GM21529 (cell line): ENCODE results near the gene ADGRA3.
"Not testable (repeated sequence)": the region's sequence is repeated elsewhere in the genome, so short reads cannot be mapped to it uniquely, and the experiment has no call there.

Experiments used
- ATAC-seq: cut with Tn5 transposase; IDR thresholded peaks from one replicate; pipeline ENCODE4 v1.9.1; 2021; ENCODE audit not compliant: unreplicated experiment

ADGRA3 gene

DNA sequence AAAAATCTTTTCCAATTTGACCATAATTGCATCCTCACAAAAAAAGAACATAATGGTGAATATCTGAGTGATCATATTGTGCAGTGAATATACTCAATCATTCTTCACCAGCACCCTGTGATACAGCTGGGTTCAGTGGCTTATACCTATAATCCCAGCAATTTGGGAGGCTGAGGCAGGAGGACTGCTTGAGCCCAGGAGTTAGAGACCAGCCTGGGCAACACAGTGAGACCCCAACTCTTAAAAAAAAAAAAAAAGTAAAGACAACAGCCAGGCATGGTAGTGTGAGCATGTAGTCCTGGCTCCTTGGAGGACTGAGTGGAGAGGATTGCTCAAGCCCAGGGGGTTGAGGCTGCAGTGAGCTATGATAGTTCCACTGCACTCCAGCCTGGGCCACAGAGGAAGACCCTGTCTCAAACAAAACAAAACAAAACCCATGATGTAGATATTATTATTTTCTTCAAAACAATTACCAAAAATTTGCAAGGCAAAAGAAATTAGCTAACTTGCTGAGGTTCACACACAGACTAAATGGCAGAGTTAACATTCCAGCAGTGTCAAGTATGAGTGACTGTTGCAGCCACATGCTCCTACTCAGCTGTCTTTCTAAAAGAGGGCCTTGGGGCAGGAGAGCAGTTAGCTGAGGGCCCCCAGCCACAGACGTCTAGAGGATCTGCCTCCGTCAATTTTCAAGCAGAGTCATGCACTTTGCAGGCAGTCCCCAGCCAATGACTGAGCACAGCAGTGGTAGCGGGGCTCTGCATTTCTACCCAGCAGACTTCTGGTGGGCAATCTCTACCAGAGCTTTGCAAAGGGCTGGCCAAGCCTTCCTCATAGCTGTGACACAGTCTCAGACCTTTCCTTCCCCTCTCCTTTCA is 33.4 kb downstream of the ADGRA3 start:
- no peak for ATAC-seq

- ATAC-seq, result no peak
Measured at GRCh38 chr4:22480675-22481327, 35.1 kb downstream of the ADGRA3 start.

DNA sequence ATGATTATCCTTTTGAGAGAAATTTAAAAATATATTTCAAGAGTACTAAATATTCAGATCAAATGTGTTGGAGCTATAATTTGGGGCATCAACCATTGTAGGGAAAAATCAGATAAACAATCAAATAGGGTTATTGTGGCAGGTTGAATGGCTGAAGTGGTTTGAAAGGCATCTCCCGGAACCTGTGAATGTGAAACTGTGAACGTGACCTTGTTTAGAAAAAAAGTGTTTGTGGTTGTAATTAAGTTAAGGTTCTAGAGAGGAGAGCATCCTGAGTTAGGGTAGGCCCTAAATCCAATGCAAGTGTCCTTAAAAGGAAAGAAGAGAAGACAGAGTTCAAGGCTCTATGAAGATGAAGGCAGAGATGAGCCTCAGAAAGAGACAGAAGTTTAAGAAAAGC is 37.4 kb downstream of the ADGRA3 start:
- no peak for ATAC-seq

DNA sequence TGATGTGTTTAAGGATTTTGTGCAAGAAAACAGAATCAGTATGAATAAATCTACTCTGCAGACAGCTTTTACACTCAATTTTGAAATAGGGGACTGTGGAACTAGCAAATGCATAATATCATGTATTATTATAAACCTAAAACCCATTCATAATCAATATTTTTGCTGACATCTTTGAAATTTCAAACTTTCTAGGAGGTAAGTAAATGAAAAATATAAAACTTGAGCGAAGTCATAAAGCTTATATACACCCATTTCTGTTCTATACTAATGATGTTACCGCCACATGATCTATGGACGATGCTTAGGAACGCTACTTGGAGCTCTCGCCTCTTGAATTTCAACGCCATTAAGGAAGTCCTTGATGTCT is 38.1 kb downstream of the ADGRA3 start:
- ATAC-seq, result no peak

GRCh38 chr4:22477136-22477812 is 38.6 kb downstream of the ADGRA3 start:
- no peak for ATAC-seq

DNA sequence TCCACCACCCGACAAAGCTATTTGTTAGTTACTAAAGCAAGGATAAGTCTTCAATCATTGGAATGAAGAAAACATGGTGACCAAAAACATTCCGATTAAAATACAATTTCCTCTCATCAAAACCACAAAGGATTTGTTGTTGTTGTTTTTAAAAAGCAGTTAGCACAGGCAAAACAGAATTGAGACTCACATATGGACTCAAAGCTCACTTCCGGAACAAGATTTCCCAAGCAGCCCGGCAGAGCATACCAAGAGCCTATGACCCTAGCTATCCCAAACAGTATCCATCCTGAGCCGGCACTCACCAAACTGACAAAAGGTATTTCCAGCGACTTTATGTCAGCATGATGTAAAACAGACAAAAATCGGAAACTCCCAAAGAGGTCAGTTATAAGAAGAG is 39.9 kb downstream of the ADGRA3 start:
- no peak for ATAC-seq

DNA sequence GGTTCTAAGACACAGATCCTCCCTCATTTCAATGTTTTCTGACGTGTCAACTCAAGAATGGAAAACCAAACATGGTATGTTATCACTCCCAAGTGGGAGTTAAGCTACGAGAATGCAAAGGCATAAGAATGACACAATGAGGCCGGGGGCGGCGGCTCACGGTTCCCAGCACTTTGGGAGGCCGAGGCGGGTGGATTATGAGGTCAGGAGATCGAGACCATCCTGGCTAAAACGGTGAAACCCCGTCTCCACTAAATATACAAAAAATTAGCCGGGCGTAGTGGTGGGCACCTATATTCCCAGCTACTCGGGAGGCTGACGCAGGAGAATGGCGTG is 40.6 kb downstream of the ADGRA3 start:
- ATAC-seq, result not testable (repeated sequence)

DNA sequence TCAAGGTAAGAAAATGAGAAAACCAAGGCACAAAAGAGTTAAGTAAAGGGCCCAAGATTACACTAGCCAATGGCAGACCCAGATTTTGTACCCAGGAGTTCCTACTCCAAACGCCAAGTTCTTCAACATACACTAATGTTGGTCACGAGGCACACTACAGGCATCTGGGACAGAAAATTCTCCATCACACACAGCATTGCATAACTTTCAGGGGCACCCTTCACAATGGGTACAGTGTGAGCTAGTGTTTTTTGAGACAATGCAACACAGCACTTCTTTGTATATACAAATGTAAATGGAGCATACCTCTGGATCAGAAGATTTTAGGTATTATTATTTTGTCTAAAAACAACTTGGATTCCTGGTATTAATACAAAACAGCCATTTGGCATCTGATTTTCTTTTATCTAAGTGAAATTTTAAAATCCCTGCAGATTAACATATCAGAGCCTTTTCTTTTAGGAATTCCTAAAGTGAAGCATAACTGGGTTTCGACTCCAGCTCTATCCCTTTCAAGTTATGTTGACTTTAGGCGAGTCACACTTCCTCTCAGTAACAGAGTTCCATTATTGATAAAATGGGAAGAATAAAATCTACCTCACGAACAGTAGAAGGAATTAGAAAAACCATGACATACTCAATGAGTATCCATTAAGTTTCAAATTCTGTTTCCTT is 41.1 kb downstream of the ADGRA3 start:
- ATAC-seq, result no peak

- ATAC-seq, result no peak
Measured at GRCh38 chr4:22473268-22473667, 42.6 kb downstream of the ADGRA3 start.

GRCh38 chr4:22471999-22472461 is 43.8 kb downstream of the ADGRA3 start:
- ATAC-seq, result no peak

DNA sequence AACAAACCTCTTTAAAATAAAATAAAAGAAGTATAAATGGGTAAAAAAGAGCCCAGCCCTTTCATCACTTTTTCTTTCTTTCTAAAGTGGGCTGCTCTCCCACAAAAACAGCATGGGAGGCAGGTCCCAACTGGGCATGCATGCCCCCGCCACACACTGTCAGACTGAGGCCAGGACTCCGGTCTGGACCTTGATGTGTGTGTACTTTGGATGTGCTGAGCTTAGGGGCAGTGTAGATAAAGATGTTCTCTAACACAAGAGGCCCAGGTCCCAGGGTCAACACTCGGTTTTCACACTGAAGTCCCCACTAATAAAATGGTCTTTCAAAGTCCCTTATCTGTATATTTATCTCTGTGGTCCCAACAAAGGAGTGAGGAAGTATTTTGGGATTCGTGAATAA is 44.4 kb downstream of the ADGRA3 start:
- ATAC-seq, result no peak

GRCh38 chr4:22466581-22466980 is 49.3 kb downstream of the ADGRA3 start:
- no peak for ATAC-seq

DNA sequence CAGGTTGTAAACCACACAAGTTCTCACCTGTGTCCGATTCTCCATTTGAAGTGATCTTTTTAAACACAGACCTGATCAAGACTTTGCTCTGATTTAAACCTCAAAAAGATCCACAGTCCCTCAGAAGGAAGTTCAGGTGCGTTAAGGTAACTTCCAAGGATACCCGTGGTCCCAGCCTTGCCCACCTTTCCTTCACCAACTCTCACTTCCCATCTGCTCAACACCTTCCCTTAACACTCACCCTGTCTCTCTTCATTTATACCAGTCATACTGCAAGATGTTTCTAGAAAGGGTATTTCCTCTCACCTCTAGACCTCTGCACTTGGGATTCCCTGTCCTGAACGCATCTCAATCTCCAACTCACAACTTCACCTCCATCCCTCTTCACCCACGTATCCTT is 49.9 kb downstream of the ADGRA3 start:
- ATAC-seq, result no peak

DNA sequence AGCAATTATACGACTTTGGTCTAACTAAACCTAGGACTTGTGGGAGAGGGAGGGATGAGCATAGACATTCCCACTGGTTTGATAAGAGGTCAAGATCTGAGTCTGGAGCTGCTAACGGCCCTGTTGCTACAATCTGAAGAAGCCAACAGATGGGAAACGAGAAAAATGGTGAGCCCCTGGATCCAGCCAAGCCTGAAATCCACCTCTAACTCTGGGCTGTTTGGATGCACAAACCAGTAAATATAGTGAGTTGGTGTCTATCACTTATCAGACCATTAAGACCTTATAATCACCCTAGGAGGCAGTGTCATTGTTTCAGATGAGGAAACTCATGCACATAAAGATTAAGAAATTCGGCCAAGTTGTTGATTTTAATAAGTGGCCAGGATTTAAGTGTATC is 50.5 kb downstream of the ADGRA3 start:
- no peak for ATAC-seq

GRCh38 chr4:22463179-22463578 is 52.7 kb downstream of the ADGRA3 start:
- ATAC-seq, result no peak

DNA sequence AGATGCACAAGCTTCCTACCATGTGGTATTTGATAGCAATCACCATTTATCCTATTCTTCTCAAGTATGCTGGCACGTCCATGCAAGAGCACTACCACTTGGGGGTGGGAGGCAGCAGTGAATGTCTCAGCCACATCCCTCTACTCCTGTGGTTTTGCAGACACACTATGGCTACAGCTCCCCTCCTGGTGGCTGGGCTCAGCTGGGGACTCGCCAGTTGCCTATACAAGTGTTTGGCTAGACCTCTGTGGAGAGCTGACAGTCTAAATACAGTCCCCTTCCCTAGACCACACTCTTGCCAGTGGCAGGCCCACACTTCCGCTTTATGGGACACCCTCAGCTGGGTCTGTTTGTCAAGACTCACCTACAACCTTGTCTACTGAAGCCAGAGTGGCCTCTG is 53.2 kb downstream of the ADGRA3 start:
- no peak for ATAC-seq

DNA sequence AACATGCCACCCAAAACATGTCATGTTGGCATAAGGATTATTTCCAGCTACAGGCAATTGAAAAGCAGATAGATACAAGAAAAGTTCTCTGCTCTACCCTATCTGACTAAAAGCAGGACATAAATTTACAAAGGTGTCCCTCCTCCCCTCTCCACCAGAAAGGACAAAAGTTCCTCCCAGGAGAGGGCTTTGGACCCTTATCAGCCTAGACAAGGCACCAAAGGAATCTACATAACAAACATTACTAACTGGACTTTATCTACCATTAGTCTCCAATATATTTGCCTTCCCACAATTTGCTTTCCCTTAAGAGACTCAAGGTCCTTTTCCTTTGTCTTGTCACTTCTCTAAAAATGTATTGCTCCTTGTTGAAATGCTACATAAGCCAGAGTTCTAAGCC is 55.6 kb downstream of the ADGRA3 start:
- no peak for ATAC-seq

- ATAC-seq, result no peak
Measured at GRCh38 chr4:22458098-22458497, 57.8 kb downstream of the ADGRA3 start.

DNA sequence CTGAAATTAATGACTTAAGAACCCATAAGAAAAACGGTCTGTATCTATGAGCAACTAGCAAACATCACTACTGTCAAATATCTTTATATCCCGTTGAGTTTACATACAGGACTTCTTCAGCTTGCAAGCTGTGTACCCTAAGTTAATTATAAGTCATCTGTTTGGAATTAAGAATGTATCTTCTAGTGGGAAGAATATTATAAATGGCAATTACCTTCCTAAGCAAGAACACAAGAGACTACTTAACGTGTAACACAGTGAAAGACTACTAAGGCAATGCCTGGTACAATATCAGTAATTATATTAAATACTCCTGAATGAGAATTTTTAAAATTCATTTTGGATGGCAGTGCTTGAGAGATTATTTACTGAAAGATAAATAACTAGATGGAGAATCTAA is 58.5 kb downstream of the ADGRA3 start:
- no peak for ATAC-seq

- no peak for ATAC-seq
Measured at GRCh38 chr4:22456291-22456690, 59.6 kb downstream of the ADGRA3 start.

DNA sequence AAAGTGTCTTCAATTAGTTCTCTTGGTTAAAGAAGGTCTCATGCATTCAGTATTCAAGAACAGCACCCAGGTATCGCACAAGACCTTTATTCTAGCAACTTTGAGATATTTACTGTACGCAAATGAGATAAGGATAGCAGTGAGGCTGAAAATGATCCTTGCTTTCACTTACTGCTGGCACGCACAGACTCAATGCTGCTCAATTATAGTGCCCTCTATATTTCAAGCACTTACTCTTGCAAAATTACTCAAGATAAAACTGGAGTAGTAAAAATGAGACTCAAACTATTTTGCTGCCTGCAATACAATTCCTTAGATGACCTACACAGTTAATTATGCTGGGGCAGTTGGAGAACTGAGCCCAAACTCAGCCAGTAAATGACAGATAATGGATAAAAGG is 60.9 kb downstream of the ADGRA3 start:
- no peak for ATAC-seq
